Measurements from ENCODE around the gene LY9.

- TF ChIP-seq CTCF (IDR thresholded peaks at IDR 0.05): no peak
- TF ChIP-seq POLR2A (IDR thresholded peaks at IDR 0.05): no peak
Observed at GRCh38 chr1:160781914-160782689, 13.9 kb upstream of the LY9 start.

Measured in prostate gland (tissue), 2 donors.